HL-60 (cell line): ENCODE measurements around the gene NR2F1-AS1.

Experiments used
- DNase-seq, 2 experiments: peaks; one replicate each; pipeline ENCODE4 v3.0.0-alpha.2; 2010 to 2020; ENCODE audit warnings: low read depth in 1 of 2, low spot score in 1 of 2
- H3K27ac ChIP-seq: fragments of 250-450 bp; sonication (Bioruptor Pico); replicated peaks from 2 replicates; pipeline ENCODE4 v1.5.1; 2020; ENCODE audit warnings: mild to moderate bottlenecking, moderate library complexity
- H3K27me3 ChIP-seq: fragments of 250-450 bp; sonication (Bioruptor Pico); 2 replicates; pipeline ENCODE4 v1.5.1; 2021; ENCODE audit warnings: mild to moderate bottlenecking, moderate library complexity; ENCODE audit not compliant: insufficient read depth, poor library complexity, severe bottlenecking
- H3K4me3 ChIP-seq: replicated peaks from 2 replicates; pipeline ENCODE4 v1.5.1; 2011; ENCODE audit warnings: mild to moderate bottlenecking, control low read depth, low read length; ENCODE audit not compliant: insufficient read depth
- GABPA ChIP-seq: IDR thresholded peaks from 2 replicates; pipeline ENCODE4 v1.6.1; 2012; ENCODE audit warnings: low read depth
- POLR2AphosphoS5 ChIP-seq: IDR thresholded peaks from 2 replicates; pipeline ENCODE4 v1.6.1; 2012; ENCODE audit warnings: low read depth
- SPI1 ChIP-seq: IDR thresholded peaks from 2 replicates; pipeline ENCODE4 v1.6.1; 2012; ENCODE audit warnings: low read depth, mild to moderate bottlenecking, borderline replicate concordance
- TF ChIP-seq, protein P1 (sequence below): IDR thresholded peaks from one replicate; pipeline ENCODE4 v1.5.1; 2011; ENCODE audit warnings: low read length, control low read depth, inconsistent platforms; ENCODE audit not compliant: insufficient read depth
- TF ChIP-seq, protein P2 (sequence below): IDR thresholded peaks from 2 replicates; pipeline ENCODE4 v1.6.1; 2012; ENCODE audit warnings: low read depth; ENCODE audit not compliant: insufficient replicate concordance

Gene NR2F1-AS1

DNA sequence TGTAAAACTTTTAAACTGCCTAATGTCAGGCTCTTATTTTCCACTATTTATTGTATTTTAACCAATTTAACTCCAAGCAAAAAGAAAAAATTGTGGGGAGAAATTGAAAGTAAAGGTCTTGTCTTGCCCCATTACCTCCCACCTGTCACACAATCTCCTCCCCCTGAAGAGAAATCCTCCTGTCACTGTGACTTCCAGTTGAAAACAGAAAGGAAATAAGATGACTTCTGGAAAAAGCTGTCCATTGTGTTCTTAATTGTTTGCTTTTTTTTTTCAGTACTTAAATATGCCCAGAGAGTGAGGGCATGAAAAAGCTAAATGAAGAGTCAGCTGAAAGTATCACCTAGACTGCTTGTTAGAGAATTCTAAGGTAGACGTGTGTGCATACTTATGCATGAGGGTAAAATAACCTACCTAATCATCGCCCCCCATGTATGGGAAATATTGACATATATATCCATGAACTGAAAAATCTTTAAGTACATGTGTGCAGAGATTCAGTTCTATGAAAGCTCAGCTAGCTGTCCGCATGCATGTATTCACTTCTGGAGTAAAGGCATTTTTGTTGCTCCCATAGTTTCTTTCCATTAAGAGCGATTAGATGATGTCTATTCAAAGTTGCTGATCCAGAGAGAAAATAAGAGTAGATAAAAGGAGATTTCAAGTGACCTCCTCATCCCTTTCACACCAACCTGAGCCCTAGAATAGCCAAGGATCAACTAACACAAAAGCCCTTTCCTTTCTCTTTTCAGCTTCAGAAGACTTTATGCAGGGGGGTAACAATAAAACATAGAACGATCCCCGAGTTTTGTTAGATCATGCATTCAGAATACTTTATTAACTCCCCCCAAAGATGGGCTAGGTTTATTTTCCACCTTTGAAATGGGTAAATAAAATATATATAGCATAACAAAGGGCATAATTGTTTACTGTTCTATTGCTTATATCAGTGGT lies 5.3 kb downstream of the NR2F1-AS1 start:
- TF ChIP-seq GABPA (no peak), POLR2AphosphoS5 (no peak), SPI1 (no peak)
- TF ChIP-seq, protein P1, sequence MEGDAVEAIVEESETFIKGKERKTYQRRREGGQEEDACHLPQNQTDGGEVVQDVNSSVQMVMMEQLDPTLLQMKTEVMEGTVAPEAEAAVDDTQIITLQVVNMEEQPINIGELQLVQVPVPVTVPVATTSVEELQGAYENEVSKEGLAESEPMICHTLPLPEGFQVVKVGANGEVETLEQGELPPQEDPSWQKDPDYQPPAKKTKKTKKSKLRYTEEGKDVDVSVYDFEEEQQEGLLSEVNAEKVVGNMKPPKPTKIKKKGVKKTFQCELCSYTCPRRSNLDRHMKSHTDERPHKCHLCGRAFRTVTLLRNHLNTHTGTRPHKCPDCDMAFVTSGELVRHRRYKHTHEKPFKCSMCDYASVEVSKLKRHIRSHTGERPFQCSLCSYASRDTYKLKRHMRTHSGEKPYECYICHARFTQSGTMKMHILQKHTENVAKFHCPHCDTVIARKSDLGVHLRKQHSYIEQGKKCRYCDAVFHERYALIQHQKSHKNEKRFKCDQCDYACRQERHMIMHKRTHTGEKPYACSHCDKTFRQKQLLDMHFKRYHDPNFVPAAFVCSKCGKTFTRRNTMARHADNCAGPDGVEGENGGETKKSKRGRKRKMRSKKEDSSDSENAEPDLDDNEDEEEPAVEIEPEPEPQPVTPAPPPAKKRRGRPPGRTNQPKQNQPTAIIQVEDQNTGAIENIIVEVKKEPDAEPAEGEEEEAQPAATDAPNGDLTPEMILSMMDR, result no peak
- TF ChIP-seq, protein P2, sequence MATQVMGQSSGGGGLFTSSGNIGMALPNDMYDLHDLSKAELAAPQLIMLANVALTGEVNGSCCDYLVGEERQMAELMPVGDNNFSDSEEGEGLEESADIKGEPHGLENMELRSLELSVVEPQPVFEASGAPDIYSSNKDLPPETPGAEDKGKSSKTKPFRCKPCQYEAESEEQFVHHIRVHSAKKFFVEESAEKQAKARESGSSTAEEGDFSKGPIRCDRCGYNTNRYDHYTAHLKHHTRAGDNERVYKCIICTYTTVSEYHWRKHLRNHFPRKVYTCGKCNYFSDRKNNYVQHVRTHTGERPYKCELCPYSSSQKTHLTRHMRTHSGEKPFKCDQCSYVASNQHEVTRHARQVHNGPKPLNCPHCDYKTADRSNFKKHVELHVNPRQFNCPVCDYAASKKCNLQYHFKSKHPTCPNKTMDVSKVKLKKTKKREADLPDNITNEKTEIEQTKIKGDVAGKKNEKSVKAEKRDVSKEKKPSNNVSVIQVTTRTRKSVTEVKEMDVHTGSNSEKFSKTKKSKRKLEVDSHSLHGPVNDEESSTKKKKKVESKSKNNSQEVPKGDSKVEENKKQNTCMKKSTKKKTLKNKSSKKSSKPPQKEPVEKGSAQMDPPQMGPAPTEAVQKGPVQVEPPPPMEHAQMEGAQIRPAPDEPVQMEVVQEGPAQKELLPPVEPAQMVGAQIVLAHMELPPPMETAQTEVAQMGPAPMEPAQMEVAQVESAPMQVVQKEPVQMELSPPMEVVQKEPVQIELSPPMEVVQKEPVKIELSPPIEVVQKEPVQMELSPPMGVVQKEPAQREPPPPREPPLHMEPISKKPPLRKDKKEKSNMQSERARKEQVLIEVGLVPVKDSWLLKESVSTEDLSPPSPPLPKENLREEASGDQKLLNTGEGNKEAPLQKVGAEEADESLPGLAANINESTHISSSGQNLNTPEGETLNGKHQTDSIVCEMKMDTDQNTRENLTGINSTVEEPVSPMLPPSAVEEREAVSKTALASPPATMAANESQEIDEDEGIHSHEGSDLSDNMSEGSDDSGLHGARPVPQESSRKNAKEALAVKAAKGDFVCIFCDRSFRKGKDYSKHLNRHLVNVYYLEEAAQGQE, result no peak
- no peak overlapping the region for H3K27ac ChIP-seq
- no peak overlapping the region for H3K4me3 ChIP-seq
- H3K27me3 ChIP-seq, result peaks cover 21% of the 10 kb centered on the region
- no peak for DNase-seq

DNA sequence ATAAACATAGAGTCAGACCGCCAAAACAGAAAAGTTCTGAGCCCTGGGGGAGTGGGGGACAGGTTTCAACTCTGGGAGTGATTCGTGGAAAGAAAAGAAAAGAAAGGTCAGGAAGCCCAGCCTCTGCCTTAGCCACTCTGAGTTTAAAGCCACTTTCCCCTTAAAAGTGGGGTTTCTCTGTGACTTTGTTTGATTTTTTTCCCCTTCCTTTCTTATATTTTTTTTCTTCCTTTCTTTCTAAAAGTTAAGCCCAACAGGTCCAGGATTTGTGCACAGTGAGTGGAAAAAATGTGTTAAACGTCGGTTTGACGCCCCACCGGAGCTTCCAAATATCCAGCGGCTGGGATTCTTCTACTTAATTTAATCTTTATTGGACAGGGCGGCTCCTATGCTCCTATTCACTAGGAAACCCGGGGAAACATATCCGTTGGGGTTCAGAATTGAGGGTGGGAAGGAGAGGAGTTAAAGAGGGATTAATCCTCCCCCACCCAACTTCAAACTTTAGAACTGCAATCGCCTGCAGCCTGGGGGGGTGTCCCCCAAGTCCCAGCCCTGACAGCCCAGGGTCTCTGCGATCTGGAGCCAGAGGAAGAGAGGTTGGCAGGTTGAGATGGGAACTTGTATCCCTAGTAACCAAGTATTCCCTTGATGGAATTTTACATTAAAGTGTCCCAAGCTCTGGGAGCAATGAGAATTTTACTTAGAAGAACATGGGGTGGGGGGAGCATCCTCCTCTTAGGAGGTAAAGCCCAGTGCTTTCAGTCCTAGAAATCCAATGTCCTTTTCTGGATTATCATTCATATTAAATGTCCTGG lies 6.3 kb downstream of the NR2F1-AS1 start:
- peaks cover 22% of the 10 kb centered on the region for H3K27me3 ChIP-seq
- no peak overlapping the region for H3K27ac ChIP-seq
- no peak overlapping the region for H3K4me3 ChIP-seq
- TF ChIP-seq, protein P1, result no peak
- no peak for TF ChIP-seq SPI1
- no peak for TF ChIP-seq POLR2AphosphoS5
- TF ChIP-seq, protein P2, result no peak
- TF ChIP-seq GABPA, result no peak
- no peak for DNase-seq

DNA sequence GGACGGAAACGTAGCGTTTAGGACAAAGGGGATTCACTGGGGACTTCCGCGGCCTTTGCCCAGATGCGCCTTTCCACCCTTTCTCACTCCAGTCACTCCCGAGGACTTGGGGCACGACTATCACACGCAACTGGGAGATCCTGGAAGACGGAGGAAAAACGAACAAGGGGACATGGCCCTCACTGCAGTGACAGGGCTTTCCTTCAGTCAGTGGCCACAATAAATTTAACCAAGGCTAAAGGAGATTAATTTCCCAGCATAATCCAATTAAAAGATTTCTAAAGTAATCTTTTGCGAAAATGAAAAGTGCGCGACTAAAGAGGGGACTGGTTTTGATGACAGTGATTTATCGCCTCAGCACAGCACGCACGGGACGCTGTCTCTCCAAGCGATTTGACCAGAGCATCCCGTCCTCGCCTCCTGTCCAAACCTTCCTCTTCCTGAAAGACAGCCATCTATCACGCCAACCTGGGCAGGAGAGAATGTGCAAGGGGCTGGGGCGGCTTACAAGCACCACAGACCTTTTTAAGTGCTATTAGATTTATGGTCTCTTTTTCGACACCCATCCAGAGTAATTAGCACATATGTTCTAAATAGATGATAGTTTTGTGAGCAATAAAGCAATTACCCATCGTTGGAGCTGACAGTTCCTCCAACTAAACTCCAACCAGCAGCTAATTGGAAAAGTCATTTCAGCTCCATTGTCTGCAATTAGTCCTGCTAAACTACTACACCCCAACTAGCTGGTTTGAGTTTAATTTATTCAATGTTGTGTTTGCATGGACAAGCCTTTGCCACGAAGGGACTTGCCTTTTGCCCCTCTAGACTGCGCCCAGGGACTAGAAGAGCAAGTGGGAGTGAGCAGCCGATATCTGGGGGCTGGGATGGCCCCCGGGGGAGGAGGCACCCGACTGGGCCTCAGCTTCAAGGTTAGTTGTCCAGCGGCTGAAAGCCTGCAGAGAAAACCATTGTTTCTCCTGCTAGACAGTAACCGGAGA lies 7.4 kb downstream of the NR2F1-AS1 start:
- Histone ChIP-seq H3K27me3 (peaks cover 22% of the 10 kb centered on the region), H3K27ac (no peak overlapping the region), H3K4me3 (no peak overlapping the region)
- TF ChIP-seq SPI1, result no peak
- no peak for TF ChIP-seq GABPA
- TF ChIP-seq, protein P2, result no peak
- TF ChIP-seq, protein P1, result no peak
- no peak for TF ChIP-seq POLR2AphosphoS5
- DNase-seq, result no peak
